NOMO-1 (cell line): Measurements from ENCODE around the gene SLC1A3.
"Not testable (repeated sequence)": the region's sequence is repeated elsewhere in the genome, so short reads cannot be mapped to it uniquely, and the experiment has no call there.

Experiments used
- DNase-seq, 2 experiments: peaks; one replicate each; lab custom pipeline; 2025; ENCODE audit not compliant: unreplicated experiment in 2 of 2; lab: John Stamatoyannopoulos, UW

The SLC1A3 gene

DNA sequence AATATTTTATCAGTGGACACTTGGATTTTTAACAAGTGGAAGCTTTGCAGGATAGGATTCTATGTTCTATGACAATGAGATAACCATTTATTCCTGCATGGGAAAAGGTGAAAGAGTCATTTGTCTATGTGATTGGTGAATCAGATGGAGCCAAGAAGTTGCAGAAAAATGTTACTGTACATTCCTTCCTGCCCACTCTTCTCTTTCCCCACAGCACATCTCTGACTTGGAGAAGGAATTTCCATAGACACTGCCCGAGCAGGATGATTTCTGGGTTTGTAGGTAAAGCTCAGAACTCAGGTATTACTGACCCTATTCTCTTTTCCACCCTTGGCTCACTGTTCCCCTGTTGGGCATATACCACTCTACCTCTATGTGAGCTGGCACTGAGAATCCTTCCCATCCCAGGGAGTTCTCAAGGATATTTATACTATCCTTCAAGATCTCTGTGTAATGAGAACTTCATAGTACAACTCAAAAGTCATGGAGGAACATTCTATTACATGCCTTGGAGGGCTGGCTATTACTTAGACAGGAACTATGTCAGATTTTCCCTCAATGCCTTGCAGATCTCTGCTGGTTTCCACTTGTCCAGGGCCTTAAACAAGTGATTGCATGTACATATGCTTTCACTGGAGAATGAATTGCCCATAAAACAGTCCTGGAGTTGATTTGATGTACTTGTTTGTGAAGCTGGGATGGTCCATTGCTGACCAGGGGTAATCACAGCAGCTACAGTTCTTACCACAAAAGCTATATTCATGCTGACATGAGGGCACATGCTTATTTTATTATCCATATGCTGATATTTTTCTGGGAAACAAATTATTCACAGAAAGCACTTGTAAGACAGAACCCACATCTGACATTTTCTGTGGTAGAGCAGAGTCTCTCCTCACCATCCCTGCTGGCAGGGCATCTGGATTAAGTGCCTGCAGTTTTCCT, 24.1 kb downstream of the SLC1A3 start:
- DNase-seq = no peak

DNA sequence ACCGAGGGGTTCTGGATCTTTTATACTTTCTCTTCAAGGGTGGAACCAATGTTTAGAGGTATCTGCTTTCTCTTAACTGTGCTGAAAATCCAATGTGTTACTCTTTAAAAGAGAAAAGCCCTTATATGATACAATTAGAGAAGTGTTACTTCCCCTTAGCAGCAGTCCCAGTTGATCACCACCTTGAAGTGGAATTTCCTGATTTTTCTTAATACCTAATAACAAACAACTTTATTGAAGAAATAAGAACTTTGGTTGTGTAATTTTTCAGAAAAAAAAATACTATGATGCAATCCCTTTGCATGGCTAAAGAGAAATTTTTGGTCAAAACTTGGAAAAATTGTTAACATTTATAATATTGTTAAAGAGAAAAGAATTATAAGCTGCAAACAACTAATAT, 24.7 kb downstream of the SLC1A3 start:
- DNase-seq = peak in 1 of 2 experiments; percentile 51

- DNase-seq = no peak
These were observed 25.4 kb downstream of the SLC1A3 start for GRCh38 chr5:36631620-36632362.

DNA sequence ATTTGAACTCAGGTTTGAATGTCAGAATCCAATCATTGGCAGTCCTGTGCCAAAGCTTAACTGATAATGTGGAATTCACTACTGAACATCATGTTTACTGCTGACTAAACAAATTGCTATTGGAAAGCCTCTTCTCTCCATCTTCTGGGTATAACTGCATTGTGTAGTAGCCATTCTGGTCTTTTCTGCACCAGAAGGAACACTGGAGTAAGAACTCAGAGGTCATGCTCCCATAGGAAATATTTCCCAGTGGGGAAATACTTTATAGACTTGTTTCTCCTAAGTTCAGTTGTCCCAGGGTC, 25.9 kb downstream of the SLC1A3 start:
- no peak for DNase-seq

- DNase-seq = no peak
These were observed 29.4 kb downstream of the SLC1A3 start for GRCh38 chr5:36635721-36636390.

DNA sequence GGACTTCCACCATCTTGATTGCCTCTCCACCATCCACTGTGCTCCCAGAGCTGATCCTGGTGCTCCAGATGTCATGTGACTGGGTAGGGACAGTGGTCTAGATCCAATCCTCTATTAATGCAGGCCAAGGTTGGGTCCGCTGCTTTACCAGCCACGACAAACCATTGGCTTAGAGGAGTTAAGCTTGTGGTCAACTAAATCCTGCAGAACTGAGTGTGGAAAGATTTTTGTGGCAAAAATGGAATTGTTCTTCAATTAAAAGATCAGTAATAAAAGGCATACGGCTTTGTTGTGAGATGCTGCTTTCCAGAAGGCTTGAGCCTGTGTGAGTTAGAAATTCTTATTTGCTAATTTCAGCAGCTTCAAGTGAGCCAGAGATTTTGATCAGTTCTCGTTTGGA, 30.7 kb downstream of the SLC1A3 start:
- no peak for DNase-seq

GRCh38 chr5:36637516-36637915, 31.1 kb downstream of the SLC1A3 start:
- DNase-seq = no peak

DNA sequence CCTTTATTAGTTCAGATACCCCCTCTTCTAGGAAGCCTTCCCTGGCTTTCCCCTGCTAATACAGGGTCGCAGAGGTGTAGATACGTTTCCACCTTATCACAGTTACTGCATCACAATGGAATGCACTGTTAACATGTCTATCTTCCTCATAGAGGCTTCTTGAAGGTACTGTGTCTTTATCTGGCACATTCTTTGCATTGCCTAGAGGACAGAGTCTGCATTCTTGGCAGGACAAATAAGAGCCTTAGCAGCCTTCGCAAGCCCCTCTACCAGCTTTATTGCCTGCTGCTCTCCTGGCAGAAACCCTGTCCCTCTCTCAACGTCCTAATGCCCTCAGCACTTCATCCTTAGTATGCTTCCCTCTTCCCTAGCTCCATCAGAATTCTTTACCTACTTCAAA, 31.6 kb downstream of the SLC1A3 start:
- DNase-seq = no peak

GRCh38 chr5:36640949-36641348, 34.5 kb downstream of the SLC1A3 start:
- DNase-seq = no peak

DNA sequence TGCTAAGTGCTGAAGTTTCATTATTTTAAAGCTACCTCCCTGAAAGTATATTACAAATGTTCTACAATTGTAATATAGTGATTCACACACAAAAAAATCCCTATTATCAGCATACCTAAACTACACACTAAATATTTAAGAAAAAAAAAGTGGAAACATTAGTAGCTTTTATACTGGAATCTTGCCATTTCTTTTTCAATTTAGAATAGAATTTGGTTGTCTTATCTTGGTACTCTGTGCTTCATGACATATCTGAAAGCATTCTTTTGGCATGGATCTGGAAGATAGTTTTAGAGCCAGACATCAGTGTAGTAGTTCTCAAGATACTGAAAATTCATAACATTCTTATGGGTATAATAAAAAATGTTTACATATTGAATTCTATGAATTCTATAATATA, 35.0 kb downstream of the SLC1A3 start:
- no peak for DNase-seq

GRCh38 chr5:36642089-36642488, 35.7 kb downstream of the SLC1A3 start:
- no peak for DNase-seq

DNA sequence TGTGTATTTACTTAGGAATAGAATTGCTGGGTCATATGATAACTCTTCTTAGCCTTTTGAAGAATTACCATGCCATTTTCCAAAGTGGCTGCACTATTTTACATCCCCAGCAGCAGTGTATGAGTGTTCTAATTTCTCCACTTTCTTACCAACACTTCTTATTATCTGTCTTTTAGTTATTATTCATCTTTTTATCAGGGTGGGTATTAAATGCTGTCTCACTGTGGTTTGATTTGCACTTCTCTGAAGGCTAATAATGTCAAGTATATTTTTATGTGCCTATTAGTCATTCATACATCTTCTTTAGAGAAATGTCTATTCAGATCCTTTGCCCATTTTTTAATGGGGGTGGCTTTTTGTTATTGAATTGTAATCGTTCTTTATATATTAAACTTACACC, 36.8 kb downstream of the SLC1A3 start:
- DNase-seq = no peak

DNA sequence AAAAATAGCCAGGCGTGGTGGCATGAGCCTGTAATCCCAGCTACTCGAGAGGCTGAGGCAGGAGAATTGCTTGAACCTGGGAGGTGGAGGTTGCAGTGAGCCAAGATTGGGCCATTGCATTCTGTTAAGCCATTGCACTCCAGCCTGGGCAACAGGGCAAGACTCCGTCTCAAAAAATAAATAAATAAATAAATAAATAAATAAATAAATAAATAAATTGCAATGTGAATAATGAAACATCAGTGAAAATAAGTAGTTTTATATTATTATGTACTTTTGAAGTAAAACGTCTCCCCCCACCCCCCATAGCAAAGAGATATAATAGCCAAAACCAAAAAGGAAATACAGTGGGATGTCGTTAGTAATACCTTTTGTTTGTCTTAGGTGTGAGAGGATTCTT, 37.4 kb downstream of the SLC1A3 start:
- not testable (repeated sequence) for DNase-seq

DNA sequence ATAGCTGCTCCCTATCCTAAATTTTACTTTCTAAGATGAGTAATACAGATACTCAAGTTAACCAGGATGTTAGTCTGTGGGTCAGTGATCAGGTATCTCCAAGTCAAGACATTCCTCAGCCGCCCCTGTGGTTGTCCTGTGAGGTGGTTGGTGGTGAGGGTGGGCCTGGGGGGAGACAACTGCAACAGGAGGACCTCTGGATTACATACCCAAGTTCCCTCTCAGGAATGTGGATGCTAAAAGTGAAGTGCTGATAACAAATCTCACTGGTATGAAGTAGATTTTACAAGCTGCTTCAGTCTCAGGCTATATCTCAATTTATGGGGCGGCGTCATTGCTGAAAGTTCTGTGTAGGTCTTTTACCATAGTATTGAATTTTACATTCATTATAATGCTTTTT, 38.3 kb downstream of the SLC1A3 start:
- DNase-seq = no peak

GRCh38 chr5:36646100-36646499, 39.7 kb downstream of the SLC1A3 start:
- no peak for DNase-seq

DNA sequence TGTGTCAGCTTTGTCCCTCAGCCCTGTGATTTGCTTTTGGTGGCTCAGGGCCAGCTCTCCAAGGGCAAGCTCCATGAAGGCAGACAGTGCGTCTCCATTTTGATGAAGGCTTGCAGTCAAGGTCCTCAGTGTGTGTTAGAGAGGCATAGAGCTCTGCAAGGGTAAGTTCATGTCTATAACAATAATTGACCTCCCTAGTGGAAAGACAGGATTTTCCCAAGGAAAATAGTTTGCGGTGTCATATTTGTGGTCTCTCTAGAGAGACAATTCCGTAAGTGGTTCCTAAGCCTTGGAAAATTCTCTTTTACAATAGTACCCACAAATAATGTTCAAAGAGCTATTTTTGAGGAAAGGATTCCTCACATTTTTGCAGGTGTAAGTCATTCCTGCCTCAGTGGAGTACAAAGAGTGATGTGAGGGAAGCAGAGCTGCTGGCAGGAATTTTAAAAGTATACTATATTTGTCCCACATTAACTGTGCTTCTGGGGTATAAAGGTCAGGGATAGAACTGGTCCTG, 40.2 kb downstream of the SLC1A3 start:
- no peak for DNase-seq

GRCh38 chr5:36647046-36647445, 40.6 kb downstream of the SLC1A3 start:
- DNase-seq = no peak

- DNase-seq = no peak
These were observed 42.0 kb downstream of the SLC1A3 start for GRCh38 chr5:36648426-36648825.

DNA sequence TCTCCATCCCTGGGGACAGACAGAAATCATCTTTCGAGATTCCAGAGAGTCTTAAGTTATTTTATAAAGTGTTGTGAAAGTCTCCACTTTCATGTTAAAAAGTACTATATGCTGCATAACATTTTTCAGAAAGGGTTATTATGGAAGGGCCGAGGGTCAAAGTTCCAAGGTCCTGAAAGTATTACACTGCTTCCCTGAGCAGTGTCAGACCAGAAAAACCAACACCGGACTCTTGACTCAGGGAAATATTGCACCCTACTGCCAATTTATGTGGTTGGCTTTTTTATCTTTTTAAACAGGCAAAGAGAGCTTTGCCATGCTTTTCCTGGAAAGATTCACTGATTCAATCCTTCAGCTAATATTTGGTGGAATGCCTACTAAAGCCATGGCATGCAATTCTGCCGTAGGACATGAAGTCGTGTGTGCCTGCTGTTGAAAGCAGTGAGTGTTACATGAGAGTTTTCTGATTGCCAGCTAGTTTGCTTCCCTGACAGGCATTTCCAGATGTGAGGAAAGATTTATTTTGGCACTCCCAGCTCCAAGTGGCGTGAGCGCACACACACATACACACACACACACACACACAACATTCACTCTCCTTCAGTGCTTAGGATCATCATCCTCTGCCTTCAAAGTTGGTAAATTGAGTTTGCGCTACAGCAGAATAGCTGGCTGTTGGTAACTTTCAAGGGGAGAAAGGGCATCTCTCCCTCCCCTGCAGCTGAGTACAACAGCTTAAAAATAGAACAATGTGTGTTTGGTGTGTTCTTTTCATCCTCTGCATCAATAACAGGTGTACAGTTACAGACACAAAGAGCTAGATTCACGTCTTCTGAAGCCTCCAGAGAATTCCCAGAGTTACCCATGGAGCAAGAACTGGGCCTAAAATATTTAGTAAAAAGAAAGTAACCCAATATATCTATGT, 45.6 kb downstream of the SLC1A3 start:
- no peak for DNase-seq

DNA sequence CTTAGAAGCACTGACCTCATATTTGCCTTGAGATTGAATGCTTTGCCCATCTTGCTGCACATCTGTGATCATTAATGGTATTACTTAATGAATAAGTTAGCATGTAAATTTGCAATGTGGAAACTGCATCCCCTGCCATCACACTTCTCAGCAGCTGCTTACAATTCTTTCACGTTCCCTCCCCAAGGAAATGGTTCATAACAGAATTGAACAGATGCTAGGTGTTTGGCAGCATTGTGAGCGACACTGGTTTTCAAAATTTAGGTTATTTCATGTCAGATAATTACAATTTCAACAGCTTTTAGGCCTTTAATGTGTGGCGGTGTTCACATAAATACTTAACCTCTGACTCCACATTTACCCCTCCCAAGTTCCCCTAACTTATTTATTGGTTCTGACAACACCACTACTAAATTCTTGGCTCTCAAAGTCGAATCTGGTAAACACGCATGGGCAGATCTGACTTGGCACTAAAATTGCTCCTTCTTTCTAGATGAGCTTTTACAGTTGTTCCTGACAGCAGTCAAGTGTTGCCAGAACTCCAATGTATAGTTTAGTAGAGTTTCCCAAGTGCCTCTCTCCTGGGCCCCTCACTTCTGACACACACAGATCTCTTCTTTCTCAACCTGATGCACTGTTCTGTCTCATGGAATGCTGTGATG, 46.8 kb downstream of the SLC1A3 start:
- DNase-seq = no peak
